ENCODE data around the gene CORIN. TPM values are rescaled to one million over a fixed set of nuclear protein-coding genes. Genes with fewer than 3 reads are reported as not detected.
"Not testable (repeated sequence)": the region's sequence is repeated elsewhere in the genome, so short reads cannot be mapped to it uniquely, and the experiment has no call there.

CORIN gene
- polyA plus RNA-seq, 1 donor, result 1.4 TPM

- DNase-seq (ENCODE audit: low read depth), result no peak
Measured at GRCh38 chr4:47721485-47721884, 116.4 kb downstream of the CORIN start.

- no peak for DNase-seq (ENCODE audit: low read depth)
Measured at GRCh38 chr4:47720787-47721186, 117.1 kb downstream of the CORIN start.

- no peak for DNase-seq (ENCODE audit: low read depth)
Measured at GRCh38 chr4:47719576-47719975, 118.3 kb downstream of the CORIN start.

GRCh38 chr4:47718696-47719095 lies 119.2 kb downstream of the CORIN start:
- DNase-seq (ENCODE audit: low read depth), result no peak

GRCh38 chr4:47717188-47717587 lies 120.7 kb downstream of the CORIN start:
- no peak for DNase-seq (ENCODE audit: low read depth)

- DNase-seq (ENCODE audit: low read depth), result no peak
Measured at GRCh38 chr4:47715716-47716416, 122.0 kb downstream of the CORIN start.

- no peak for DNase-seq (ENCODE audit: low read depth)
Measured at GRCh38 chr4:47714269-47714668, 123.6 kb downstream of the CORIN start.

- no peak for DNase-seq (ENCODE audit: low read depth)
Measured at GRCh38 chr4:47713129-47713834, 124.6 kb downstream of the CORIN start.

GRCh38 chr4:47711646-47712045 lies 126.2 kb downstream of the CORIN start:
- no peak for DNase-seq (ENCODE audit: low read depth)

- DNase-seq (ENCODE audit: low read depth), result no peak
Measured at GRCh38 chr4:47711183-47711582, 126.7 kb downstream of the CORIN start.

- DNase-seq (ENCODE audit: low read depth), result not testable (repeated sequence)
Measured at GRCh38 chr4:47706352-47706751, 131.5 kb downstream of the CORIN start.

GRCh38 chr4:47705326-47705981 lies 132.4 kb downstream of the CORIN start:
- DNase-seq (ENCODE audit: low read depth), result no peak

GRCh38 chr4:47704693-47705325 lies 133.1 kb downstream of the CORIN start:
- DNase-seq (ENCODE audit: low read depth), result no peak

- DNase-seq (ENCODE audit: low read depth), result no peak
Measured at GRCh38 chr4:47703956-47704355, 133.9 kb downstream of the CORIN start.

GRCh38 chr4:47703008-47703407 lies 134.9 kb downstream of the CORIN start:
- no peak for DNase-seq (ENCODE audit: low read depth)

GRCh38 chr4:47701286-47701685 lies 136.6 kb downstream of the CORIN start:
- DNase-seq (ENCODE audit: low read depth), result no peak

GRCh38 chr4:47698837-47699236 lies 139.0 kb downstream of the CORIN start:
- no peak for DNase-seq (ENCODE audit: low read depth)

GRCh38 chr4:47696823-47697222 lies 141.0 kb downstream of the CORIN start:
- DNase-seq (ENCODE audit: low read depth), result no peak

GRCh38 chr4:47695260-47695659 lies 142.6 kb downstream of the CORIN start:
- DNase-seq (ENCODE audit: low read depth), result no peak

GRCh38 chr4:47694322-47694721 lies 143.5 kb downstream of the CORIN start:
- no peak for DNase-seq (ENCODE audit: low read depth)

GRCh38 chr4:47692691-47693090 lies 145.2 kb downstream of the CORIN start:
- DNase-seq (ENCODE audit: low read depth), result no peak

- not testable (repeated sequence) for DNase-seq (ENCODE audit: low read depth)
Measured at GRCh38 chr4:47691757-47692383, 146.0 kb downstream of the CORIN start.

Measured in forelimb muscle (tissue), 1 donor.